ENCODE data around the gene MRPL9.

MRPL9 gene

DNA sequence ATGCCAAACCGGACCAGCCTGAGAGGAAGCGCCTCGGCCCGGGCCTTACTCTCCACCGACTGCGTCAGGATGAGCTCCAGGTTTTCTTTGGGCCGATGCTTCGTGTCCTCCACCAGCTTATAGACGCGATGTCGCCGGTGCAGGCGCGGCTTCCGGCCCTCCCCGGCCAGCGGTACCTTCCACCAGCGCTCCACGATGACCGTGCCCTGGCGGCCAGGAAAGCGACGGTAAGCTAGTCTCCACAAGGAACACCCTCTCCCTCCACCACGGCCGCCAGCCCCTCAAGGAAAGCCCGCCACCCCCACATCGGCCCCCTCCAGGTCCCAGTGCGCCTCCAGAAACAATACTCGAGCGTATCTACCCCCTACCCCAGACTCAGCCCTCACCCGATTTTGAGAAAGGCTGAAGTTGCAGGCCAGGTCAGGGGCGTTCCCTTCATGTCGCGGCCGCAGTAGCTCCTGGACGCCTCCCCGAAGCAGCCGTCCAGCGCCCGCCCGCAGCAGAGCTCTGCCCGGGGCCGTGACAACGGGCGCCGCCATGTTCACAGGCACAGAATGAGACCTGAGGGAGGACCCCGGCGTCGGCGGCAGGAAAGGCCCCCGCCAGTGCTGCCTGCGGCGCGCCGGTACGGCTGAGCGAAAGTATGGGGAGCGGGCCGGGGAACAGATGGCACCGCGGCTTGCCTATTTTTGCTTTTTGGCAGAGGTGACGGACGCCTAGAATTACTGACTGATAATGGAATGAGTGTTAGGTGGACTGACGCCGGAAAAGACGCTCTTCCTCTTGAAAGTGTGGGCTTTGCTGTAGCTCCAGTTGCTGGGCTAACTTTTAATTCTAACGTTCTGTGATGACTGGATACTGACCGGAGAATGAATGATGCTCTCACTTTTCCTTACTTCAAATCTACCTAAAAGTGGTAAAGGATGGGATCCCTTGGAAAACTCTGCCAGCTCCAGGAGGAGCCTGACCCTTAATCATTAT is at the start of gene MRPL9:
MRPL9 (minus strand) TSS at position 556 of the 981 bp plus-strand sequence; CDS start at position 539, 17 bp downstream.
- peak within 1 kb of the TSS; percentile 62 for H3K4me3 ChIP-seq (ENCODE audit: low read depth, low read length)
- TF ChIP-seq, protein P1, sequence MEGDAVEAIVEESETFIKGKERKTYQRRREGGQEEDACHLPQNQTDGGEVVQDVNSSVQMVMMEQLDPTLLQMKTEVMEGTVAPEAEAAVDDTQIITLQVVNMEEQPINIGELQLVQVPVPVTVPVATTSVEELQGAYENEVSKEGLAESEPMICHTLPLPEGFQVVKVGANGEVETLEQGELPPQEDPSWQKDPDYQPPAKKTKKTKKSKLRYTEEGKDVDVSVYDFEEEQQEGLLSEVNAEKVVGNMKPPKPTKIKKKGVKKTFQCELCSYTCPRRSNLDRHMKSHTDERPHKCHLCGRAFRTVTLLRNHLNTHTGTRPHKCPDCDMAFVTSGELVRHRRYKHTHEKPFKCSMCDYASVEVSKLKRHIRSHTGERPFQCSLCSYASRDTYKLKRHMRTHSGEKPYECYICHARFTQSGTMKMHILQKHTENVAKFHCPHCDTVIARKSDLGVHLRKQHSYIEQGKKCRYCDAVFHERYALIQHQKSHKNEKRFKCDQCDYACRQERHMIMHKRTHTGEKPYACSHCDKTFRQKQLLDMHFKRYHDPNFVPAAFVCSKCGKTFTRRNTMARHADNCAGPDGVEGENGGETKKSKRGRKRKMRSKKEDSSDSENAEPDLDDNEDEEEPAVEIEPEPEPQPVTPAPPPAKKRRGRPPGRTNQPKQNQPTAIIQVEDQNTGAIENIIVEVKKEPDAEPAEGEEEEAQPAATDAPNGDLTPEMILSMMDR (IDR thresholded peaks at IDR 0.05; ENCODE audit: borderline replicate concordance, insufficient read depth, low read depth, low read length) = no peak

DNA sequence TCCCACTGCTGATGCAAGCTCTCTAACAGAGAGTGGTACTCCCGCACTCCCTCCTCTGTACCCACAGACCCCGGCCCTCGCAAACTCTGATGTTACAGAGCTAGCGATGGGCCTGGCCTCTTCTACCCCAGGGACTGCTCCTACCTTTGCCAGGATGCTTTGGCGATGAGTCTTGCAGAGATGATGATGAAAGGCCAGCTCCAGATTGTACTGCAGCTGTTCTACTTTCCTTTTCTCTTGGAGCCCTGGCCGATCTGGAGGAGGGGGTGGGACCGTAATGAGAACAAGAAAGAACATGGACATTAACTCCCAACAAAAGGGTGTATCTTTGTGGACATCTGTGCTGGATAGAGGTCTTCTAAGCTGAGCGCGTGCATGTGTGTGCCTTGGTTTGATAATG is 47.9 kb upstream of the MRPL9 start:
- TF ChIP-seq, protein P1 (IDR thresholded peaks at IDR 0.05; ENCODE audit: borderline replicate concordance, insufficient read depth, low read depth, low read length) = no peak
- H3K4me3 ChIP-seq (ENCODE audit: low read depth, low read length) = no peak overlapping the region

DNA sequence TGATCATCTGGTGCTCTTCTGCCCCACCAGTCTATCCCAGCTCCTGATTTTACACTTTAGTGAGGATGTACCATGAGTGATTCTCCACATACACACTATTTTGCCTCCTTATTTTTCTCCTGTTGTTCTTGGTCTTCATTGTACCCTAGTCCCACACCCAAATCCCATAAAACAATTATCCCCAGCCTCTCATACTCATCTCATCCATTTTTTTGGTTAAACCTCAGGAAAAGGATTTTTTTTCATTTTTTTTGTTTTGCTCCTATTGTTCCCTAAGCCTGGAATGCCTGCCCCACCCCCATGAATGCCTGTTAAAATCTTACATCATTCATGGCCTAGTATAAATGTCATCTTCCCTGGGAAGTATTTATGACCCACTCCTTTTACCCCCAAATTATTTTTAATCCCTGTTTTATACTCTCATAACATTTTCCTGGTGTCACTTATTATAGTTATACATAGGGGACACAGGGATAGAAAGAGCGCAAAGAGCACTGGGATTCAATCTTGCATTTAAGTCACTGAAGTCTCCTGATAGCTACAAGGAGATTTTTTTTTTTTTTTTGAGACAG is 46.8 kb upstream of the MRPL9 start:
- TF ChIP-seq, protein P1 (IDR thresholded peaks at IDR 0.05; ENCODE audit: borderline replicate concordance, insufficient read depth, low read depth, low read length) = no peak
- H3K4me3 ChIP-seq (ENCODE audit: low read depth, low read length) = no peak overlapping the region

DNA sequence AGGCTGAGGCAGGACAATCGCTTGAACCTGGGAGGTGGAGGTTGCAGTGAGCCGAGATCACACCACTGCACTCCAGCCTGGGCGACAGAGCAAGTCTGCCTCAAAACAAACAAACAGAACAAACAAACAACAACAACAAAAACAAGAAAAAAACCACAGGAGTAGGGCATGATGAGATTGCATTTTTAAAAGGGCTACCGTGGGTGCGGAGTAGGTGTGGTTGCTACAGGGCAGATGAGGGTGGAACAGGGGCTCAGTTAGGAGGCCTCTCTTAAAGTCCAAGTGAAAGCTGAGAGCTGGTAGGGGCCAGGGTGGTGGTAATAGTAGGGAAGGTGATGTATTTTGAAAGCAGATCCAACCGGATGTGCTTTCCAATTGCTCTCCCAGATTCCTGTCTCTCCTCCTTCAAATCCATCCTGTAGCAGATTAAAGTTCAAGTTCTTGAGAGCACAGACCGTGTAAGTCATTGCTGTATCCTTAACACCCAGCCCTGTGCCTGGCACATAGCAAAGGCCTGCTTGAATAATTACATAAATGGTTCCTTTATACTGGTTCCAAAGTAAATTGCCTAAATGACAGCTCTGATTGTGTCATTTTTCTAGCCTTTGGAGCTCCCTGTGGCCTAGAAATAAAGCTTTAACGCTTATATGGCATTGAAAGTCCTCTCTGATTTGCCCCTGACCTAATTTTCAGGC is 46.1 kb upstream of the MRPL9 start:
- TF ChIP-seq, protein P1 (IDR thresholded peaks at IDR 0.05; ENCODE audit: borderline replicate concordance, insufficient read depth, low read depth, low read length) = no peak
- no peak overlapping the region for H3K4me3 ChIP-seq (ENCODE audit: low read depth, low read length)

DNA sequence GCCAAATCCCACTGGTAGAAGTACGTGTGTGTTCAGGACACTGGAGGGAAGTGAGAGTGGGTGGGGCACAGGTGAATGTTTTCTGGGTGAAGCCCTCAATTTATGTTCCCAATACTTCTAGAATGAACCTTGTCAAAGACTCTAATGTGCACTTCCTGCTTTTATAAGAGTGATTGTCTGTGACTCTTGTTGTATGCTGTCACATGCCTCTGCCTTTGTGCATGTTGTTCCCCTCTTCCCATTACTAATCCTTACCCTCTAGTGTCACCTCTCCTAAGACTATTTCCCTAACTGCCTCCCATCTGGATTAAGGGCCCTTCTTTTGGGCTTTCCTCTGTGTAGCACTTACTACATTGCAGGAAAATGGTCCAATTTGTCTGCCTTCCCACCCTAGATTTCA is 44.5 kb upstream of the MRPL9 start:
- TF ChIP-seq, protein P1 (IDR thresholded peaks at IDR 0.05; ENCODE audit: borderline replicate concordance, insufficient read depth, low read depth, low read length) = no peak
- no peak overlapping the region for H3K4me3 ChIP-seq (ENCODE audit: low read depth, low read length)

DNA sequence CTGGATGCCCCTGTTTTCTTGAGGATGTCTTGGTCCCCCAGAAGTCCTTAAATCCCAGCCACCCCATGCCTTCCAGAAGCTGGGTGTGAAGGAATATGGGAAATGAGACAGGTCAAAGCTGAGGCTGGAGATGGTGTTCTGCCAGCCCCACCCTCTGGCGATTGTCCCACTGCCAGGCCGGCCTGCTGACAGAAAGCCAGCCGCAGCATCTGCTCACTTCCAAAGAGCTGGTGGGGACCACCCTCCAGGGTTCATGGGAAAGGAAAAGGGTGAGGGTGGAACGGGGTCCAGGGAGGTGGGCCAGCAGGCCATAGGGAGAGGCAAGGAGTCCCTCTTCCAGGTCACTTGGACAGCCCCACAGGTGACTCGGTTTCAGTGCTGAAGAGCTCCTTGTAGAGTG is 43.8 kb upstream of the MRPL9 start:
- H3K4me3 ChIP-seq (ENCODE audit: low read depth, low read length) = no peak overlapping the region
- TF ChIP-seq, protein P1 (IDR thresholded peaks at IDR 0.05; ENCODE audit: borderline replicate concordance, insufficient read depth, low read depth, low read length) = no peak

Data from GM12875 (cell line).